HK-2 (cell line): ENCODE measurements around the gene SYCP2L.
"Not testable (repeated sequence)": the region's sequence is repeated elsewhere in the genome, so short reads cannot be mapped to it uniquely, and the experiment has no call there.

Experiments used
- DNase-seq: peaks from one replicate; pipeline ENCODE4 v3.0.0-alpha.2; 2018; ENCODE audit not compliant: unreplicated experiment

The SYCP2L gene

DNA sequence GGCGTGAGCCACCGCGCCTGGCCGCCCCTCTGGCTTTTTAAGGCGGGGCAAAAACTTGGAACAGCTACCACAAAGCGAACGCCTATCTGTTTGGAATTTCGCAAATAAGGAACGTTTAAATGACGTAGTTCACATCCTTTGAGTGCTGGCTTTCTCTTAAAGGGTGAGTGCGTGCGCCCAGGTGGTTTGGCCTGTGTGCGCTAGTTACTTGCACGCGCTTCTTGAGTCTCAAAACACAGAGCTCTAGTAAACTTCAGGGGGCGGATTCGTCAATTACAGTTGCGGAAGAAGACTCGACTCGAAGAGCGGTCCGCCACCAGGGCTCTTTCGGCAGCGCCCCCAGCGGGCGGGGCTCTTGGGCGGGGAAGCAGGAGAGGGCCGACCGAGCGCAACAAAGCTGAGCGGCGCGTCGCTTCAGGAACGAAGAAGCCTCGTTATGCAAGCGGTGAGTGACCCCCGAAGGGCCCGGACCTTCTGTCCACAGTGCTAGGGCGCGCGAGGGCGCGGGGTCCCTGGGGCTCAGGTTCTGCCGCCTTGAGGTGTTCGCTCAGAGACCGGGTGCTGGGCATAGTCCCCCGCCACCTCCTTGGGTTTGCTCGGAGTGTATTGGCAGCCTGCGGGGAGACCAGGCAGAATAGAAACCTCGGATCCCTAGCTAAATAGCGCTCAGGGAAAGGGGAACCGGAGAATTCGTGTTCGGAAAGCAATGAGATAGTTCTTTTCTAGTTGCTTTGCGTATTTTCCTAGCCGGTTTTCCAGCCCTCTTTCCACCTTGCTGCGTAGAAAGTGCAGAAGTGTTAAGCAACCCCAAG is at the start of gene SYCP2L:
TSS of gene SYCP2L (plus strand) at position 362 of the 812 bp plus-strand sequence. CDS start at position 437, 75 bp downstream.
- no peak for DNase-seq

- no peak for DNase-seq
Measured at GRCh38 chr6:10837622-10837994, 49.2 kb upstream of the SYCP2L start.

DNA sequence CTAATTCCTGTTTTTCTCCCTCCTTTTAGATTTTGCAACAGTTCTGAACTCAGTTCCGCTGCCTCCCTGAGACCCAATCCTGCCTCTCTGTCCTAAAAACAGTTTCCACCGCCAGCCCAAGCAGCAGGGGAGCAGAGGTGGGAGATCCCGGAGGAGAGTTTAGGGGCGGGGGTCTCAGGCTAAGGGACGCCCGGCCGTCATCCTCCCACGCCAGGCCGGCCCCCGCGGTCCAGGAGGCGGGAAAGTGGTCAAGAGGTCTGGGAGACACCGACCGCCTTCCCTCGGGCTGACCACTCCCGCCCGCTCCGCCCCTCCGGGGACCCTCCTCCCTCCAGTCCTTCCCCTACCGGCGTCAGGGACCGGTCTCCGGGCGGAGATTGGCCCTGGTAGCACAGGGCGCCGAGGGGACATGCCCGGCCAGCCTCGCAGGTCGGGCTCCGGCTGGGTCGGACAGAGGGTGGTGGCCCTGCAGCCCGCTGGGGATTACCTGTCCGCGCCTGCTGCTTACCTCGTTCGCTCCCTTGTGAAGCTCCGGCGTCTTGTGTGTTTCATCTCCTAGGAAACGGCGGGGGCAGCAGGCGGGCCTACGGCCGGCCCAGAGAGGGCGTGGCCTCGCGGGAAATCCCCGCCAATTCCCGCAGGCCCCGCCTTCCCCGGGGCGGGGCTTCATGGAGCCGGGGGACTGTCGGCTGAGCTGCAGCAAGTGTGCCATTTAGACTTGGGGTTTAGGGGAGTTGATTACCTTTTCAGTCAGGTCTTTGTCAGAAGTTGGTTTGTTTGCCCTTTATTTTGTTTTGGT is 48.7 kb upstream of the SYCP2L start, which contains the start of gene MAK:
TSS of gene MAK (minus strand) at position 545 of the 799 bp plus-strand sequence. CDS start 7,891 bp downstream, outside the sequence.
- DNase-seq: peak; percentile 87

DNA sequence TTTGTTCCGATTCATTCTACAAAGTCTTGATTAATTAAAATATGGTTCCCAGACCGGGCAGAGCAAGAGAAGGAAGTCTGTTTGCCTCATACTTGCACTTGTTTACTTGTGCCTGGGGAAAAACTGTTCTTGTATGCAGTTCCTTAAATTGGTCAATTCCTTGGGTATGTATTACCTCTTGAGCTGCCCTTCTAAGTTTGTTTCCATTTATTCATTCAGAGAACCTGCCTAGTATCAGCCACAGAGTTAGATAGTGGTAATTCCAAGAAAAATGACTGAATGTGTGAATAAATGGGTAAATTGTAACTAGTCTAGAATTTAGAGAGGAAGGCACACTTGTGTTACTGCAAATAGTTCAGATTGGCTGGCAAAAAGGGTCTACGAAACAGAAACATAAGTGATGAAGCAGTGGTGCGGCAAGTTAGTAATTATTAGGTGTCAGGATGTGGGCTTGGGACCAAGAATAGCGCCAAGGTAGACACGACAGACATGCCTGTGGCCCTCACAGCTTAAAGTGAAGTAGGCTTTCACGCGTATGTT is 48.0 kb upstream of the SYCP2L start:
- DNase-seq: no peak

- DNase-seq: no peak
Measured at GRCh38 chr6:10843554-10843953, 43.3 kb upstream of the SYCP2L start.

DNA sequence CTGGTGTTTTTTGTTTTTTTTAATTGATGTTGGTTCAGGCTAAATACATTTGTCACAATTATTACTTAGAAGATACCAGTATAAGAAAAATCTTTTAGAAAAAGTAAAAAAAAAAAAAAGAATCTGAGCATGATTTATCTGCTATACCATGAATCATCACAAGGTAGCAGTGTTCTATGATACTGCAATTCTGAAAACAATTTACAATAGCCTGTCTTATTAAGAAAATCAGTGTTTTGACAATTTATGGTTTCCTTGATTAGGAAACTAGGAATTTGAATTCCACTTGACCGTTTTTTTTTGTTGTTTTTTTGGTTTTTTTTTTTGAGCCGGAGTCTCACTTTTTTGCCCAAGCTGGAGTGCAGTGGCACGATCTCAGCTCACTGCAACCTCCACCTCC is 39.2 kb upstream of the SYCP2L start:
- DNase-seq: no peak

DNA sequence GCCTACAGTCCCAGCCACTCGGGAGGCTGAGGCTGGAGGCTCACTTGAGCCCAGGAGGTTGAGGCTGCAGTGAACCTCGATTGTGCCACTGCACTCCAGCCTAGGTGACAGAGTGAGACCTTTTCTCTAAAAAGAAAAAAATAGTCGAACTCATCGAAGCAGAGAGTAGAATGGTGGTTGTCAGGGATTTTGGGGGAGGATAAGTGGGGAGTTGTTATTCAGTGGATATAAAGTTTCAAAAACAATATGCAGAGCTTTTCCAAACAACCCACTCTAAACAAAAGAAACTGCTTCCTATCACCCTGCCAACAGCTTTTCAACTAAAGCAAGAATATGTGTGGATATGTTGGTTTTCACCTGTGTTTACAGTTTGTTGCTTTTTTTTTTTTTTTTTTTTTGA is 37.0 kb upstream of the SYCP2L start:
- no peak for DNase-seq

DNA sequence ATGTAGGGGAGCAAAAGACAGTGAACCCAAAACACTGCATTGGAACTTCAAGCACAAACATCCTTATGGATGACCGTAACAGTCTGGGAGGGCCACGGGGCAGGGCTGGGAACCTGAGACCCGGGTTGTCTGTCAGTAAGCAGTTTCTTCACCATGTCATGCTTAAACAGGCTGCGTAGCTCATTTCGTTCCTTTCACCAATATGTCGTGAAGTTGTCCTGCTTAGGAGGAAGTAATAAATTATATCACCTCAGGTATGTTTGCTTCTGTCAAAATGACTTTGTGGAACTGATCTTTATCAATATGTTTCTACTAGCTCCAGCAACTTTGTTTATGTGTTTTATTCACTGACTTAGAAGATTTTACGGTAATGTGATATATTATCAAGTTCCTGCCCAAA is 36.1 kb upstream of the SYCP2L start:
- DNase-seq: no peak

DNA sequence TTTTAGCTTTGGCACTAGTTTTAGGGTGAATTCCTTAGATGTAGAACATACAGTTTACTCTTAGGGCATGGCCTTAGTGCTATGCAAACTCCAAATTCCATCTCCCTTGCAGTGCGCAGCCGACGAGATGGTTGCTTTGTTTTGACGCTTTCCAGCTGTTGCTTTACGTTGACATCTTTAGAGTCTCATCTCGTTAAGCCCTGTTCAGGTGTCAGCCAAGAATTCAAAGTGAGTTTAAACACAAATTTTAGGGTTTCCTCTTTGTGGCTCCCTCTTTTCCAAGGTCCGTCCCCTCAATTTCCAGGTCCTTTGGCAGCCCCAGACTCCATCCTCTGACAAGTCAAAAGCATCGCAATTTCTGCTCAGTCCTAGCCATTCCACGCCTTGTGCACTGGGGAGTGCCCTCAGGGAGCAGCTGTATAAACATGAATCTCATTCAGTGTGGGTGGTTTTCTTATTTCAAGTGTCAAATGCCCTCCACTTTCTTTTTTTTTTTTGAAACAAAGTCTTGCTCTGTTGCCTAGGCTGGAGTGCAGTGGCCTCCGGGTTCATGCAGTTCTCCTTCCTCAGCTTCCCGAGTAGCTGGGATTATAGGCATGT is 34.4 kb upstream of the SYCP2L start:
- no peak for DNase-seq

DNA sequence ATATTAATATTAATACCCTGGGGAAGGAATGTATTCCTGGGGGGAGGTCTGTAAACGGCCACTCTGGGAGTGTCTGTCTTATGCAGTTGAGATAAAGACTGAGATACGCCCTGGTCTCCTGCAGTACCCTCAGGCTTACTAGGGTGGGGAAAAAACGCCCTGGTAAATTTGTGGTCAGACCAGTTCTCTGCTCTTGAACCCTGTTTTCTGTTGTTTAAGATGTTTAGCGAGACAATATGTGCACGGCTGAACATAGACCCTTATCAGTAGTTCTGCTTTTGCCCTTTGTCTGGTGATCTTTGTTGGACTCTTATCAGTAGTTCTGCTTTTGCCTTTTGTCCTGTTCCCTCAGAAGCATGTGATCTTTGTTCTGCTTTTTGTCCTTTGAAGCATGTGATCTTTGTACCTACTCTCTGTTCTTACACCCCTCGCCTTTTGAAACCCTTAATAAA is 33.0 kb upstream of the SYCP2L start:
- not testable (repeated sequence) for DNase-seq

DNA sequence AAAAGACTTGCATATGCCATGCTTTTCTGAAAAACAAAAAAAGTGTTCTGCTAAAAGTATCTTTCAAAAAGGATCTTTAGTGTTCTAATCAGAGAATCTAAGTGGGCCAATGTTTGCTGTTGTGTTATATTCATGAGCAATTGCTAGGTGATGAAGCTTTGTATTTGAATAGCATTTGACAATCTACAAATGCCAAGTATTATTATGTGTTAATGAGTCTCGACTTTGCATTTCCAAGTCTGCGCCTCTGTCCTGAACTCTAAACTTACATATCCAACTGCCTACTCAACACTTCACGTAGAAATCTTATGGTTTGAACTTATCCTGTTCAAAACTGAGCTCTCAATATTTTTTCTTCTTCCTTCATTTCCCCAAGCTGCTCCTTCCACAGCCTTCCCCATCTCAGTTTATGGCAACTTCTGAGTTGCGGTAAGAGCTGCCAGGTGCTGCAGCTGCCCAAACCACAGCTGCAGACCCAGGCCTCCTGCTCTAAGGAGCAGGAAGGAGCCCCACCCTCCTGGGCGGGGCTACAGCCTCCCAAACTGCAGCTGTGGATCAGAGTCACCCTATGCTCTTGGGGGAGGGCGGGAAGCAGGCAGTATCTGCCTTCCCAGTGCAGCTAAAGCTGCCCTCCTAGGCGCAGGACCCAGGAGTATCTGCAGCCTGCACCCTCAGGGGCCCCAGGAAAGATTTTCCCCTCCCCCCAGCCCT is 31.8 kb upstream of the SYCP2L start:
- no peak for DNase-seq

DNA sequence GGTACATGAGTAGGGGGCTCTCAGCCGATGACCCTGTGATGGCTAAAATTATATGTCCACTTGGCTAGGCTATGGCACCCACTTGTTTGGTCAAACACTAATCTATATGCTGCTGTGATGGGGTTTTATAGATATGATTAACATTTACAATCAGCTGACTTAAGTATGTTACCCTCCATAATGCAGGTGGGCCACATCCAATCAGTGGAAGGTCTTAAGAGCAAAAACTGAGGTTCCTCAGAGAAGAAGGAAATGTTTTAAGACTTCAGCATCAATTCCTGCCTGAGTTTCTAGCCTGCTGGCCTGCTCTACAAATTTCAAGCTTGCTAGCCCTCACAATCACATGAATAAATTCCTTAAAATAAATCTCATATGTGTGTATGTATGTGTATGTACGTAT is 29.6 kb upstream of the SYCP2L start:
- no peak for DNase-seq

GRCh38 chr6:10861086-10861485 is 25.8 kb upstream of the SYCP2L start:
- DNase-seq: no peak

DNA sequence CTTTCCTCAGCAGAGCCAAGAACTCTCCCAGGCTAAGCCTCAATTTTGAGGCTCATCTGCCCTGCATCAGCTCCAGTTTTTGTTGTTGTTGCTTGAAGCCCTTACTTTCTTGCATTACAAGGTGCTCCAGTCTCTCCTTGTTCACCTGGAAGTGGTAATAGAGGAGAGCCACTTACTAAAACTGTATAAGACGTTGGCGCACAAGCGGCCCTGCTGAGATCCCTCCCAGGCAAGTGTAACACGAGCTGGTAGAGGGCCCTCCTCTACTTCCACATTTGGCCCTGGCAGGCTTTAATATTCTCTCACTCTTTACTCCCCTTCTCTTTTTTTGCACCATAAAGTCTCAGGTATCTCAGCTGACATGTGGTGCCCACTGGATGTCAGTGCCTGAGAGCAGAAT is 24.5 kb upstream of the SYCP2L start:
- no peak for DNase-seq

GRCh38 chr6:10863031-10863430 is 23.8 kb upstream of the SYCP2L start:
- DNase-seq: not testable (repeated sequence)

DNA sequence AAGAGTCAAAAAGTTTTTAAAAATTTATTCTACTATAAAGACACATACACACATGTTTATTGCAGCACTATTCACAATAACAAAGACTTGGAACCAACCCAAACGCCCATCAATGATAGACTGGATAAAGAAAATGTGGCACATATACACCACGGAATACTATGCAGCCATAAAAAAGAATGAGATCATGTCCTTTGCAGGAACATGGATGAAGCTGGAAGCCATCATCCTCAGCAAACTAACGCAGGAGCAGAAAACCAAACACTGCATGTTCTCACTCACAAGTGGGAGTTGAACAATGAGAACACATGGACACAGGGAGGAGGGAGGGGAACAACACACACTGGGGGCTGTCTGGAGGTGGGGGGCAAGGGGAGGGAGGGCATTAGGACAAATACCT is 20.1 kb upstream of the SYCP2L start:
- not testable (repeated sequence) for DNase-seq

GRCh38 chr6:10867952-10868351 is 18.9 kb upstream of the SYCP2L start:
- DNase-seq: no peak

DNA sequence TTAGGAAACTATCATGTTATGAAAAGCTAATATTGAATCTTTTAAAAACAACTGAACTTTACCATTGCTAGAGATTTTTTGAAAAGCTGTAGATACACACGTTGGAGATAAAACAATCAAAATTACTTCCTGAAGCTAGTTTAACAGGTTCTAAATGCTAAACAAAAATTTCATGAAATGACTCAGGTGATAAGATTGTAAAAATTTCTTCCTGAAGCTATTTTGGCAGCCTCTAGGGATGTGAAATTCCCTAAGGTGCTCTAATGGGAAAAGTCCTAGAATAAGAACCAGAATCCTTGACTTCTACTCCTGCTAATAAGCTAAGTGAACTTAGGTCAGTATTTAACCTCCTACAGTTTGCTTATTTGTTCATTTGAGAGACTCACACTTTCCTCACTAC is 13.5 kb upstream of the SYCP2L start:
- DNase-seq: no peak

DNA sequence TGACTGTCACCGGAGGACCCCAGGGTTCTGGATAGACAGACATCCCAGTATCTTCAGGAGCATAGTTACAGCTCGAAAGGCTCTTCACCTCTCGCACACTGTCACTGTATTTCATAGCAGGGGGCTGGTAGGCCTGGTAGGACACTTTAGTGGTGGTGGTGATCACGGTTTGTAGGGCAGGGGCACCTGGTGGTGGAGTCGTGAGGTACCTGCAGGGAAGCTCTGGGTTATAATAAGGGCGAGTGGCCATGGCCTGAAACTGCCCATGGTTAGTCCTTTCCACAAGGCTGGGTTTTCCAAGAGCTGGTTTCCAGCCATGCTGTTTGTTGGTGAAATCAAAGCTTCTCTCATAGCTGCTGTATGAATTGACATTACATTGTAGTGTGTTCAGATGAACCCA is 12.6 kb upstream of the SYCP2L start:
- DNase-seq: no peak

DNA sequence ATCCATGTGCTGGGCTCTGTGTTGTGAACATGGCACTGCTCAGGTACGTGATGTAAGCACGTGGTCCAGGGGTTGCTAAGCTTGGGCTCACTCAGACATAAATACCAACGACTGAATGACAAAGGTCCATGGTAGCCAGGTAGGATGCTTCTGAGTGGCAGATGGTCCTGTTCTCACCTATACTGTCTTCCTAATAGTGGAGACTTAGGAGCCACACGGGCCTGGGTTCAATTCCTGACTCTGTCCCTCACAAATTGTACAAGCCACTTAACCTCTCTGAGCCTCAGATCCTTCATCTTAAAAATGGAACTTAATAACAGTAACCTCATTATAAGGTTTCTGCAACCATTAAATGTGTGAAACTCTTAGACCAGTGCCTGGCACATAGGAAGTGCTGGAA is 11.8 kb upstream of the SYCP2L start:
- DNase-seq: no peak

DNA sequence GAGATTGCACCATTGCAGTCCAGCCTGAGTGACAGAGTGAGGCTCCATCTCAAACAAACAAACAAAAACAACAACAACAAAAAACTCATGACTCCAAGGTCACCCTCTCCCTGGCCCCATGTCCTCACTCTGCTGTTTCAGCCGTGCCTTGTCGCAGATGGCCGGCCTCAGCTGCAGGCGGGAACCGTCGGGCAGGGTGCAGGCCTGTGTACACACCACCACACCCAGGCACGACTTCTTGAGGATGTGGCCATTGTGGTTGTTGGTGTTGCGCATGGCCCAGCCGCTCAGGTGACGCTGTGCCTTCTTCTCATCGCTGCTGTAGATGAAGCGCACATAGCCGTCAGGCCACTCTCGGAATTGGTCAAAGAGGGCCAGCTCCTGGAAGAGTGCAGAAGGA is 9.8 kb upstream of the SYCP2L start:
- no peak for DNase-seq

DNA sequence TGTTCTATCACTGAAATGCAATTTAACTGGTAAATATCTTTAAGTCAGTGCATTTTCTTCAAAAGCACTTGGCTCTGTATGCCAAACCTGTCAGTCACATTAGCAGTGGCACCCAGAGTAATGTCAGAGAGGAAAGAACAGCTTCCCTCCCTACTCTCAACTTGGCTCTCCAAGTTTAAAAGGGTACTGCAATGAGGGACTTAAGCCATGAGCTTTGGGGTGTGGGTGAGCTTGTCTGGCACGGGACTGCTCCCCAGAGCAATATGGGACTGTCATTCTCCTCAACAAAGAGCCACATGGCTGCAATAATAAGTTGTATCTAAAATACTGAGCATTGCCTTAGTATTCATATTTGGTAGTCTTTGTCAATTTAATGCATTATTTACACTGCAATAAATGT is 9.0 kb upstream of the SYCP2L start:
- DNase-seq: no peak
